ENCODE measurements around the gene DYNC1I2.

- TF ChIP-seq, protein P1, sequence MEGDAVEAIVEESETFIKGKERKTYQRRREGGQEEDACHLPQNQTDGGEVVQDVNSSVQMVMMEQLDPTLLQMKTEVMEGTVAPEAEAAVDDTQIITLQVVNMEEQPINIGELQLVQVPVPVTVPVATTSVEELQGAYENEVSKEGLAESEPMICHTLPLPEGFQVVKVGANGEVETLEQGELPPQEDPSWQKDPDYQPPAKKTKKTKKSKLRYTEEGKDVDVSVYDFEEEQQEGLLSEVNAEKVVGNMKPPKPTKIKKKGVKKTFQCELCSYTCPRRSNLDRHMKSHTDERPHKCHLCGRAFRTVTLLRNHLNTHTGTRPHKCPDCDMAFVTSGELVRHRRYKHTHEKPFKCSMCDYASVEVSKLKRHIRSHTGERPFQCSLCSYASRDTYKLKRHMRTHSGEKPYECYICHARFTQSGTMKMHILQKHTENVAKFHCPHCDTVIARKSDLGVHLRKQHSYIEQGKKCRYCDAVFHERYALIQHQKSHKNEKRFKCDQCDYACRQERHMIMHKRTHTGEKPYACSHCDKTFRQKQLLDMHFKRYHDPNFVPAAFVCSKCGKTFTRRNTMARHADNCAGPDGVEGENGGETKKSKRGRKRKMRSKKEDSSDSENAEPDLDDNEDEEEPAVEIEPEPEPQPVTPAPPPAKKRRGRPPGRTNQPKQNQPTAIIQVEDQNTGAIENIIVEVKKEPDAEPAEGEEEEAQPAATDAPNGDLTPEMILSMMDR (IDR thresholded peaks at IDR 0.05) = no peak
- no peak for TF ChIP-seq ZFX (IDR thresholded peaks at IDR 0.05; ENCODE audit: borderline replicate concordance)
Observed at GRCh38 chr2:171793691-171794678, 106.7 kb downstream of the DYNC1I2 start.

Data from 22Rv1 (cell line).